ENCODE measurements around the gene PRR5L. TPM values are rescaled to one million over a fixed set of nuclear protein-coding genes. Genes with fewer than 3 reads are reported as not detected.

Gene PRR5L
- total RNA-seq, 1 experiment from 2014 or later: not detected

DNA sequence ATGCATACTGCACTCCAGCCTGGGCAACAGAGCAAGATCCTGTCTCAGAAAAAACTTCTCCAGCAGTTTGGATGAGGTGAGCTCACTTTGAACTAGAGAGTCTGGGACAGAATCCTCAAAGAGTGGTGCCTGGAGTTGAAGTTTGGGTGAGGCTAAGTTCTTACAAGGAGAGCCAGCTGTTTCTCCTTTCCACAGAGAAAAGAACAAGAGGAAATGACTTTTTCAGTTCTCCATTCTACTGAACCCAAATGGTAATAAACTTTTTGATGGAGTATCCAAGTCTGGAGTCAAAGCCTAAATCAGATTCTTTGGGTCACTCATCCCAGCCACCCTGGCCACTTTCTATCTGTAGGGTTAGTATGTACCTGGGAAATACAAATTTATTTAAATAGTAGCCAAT lies 111.3 kb downstream of the PRR5L start:
- Mint-ChIP-seq H3K4me1 (ENCODE audit: low read depth, unreplicated experiment) (peaks cover 8% of the 10 kb centered on the region), H3K36me3 (ENCODE audit: insufficient read depth, unreplicated experiment) (no peaks in the 10 kb centered on the region), H3K9me3 (ENCODE audit: unreplicated experiment) (no peaks in the 10 kb centered on the region), H3K4me3 (ENCODE audit: unreplicated experiment) (no peak overlapping the region), H3K27me3 (ENCODE audit: insufficient read depth, unreplicated experiment) (peaks cover 4% of the 10 kb centered on the region), H3K27ac (ENCODE audit: unreplicated experiment) (no peak overlapping the region)
- no peaks in the 10 kb centered on the region for H3K9me3 ChIP-seq
- ChIA-PET CTCF (no interaction called here), POLR2A (no interaction called here)
- no peak overlapping the region for H3K4me3 ChIP-seq (ENCODE audit: low read depth, low read length)
- TF ChIP-seq, protein P1, sequence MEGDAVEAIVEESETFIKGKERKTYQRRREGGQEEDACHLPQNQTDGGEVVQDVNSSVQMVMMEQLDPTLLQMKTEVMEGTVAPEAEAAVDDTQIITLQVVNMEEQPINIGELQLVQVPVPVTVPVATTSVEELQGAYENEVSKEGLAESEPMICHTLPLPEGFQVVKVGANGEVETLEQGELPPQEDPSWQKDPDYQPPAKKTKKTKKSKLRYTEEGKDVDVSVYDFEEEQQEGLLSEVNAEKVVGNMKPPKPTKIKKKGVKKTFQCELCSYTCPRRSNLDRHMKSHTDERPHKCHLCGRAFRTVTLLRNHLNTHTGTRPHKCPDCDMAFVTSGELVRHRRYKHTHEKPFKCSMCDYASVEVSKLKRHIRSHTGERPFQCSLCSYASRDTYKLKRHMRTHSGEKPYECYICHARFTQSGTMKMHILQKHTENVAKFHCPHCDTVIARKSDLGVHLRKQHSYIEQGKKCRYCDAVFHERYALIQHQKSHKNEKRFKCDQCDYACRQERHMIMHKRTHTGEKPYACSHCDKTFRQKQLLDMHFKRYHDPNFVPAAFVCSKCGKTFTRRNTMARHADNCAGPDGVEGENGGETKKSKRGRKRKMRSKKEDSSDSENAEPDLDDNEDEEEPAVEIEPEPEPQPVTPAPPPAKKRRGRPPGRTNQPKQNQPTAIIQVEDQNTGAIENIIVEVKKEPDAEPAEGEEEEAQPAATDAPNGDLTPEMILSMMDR (IDR thresholded peaks at IDR 0.05; ENCODE audit: insufficient read depth in 1 of 2, low read depth in 1 of 2, low read length in 1 of 2, severe bottlenecking in 1 of 2, unreplicated experiment in 1 of 2): no peak
- H3K27me3 ChIP-seq (replicated peaks; ENCODE audit: control insufficient read depth, insufficient read depth, low read length): no peaks in the 10 kb centered on the region
- intact Hi-C loops (cut with micrococcal nuclease; ENCODE audit: unreplicated experiment): no loop called here
- H3K36me3 ChIP-seq (ENCODE audit: control insufficient read depth, insufficient read depth, low read length): no peaks in the 10 kb centered on the region
- no peak for DNase-seq
- no TSS peak for BruUV-seq (replicated peaks)
- H3K4me1 ChIP-seq: peaks cover 8% of the 10 kb centered on the region

DNA sequence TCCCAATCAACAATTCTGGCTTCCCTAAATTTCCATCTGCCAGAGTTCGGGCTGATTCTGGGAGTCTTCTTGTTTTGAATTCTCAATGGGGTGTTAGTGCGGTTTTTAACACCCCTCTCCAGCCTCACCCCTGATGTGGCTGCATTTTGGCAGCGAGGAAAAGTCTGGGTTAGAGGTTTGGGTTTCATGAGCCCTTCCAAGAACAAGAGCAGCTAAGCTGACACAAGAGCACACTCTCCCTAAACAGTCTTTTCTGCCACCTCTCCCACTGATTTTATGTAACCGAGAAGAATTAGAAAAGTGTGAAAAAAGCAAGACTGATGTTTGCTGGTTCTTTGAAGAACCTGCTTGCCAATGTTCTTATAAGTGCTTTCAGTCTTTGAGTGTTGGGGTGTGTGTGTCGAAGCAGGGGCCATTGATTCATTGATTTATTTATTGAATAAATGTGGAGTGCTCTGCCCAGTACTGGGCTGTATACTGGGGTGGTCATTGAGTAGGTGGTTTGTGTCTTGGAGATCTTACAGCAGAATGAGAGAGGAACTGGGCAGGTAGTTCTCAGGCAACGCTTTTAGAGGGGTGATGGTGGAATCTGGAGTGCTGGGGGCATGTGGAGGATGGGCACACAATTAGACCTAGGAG lies 112.5 kb downstream of the PRR5L start:
- Histone ChIP-seq H3K27me3 (replicated peaks; ENCODE audit: control insufficient read depth, insufficient read depth, low read length) (no peaks in the 10 kb centered on the region), H3K36me3 (ENCODE audit: control insufficient read depth, insufficient read depth, low read length) (no peaks in the 10 kb centered on the region), H3K4me3 (ENCODE audit: low read depth, low read length) (no peak overlapping the region), H3K9me3 (no peaks in the 10 kb centered on the region), H3K4me1 (peaks cover 4% of the 10 kb centered on the region)
- DNase-seq: no peak
- TF ChIP-seq, protein P1 (IDR thresholded peaks at IDR 0.05; ENCODE audit: insufficient read depth in 1 of 2, low read depth in 1 of 2, low read length in 1 of 2, severe bottlenecking in 1 of 2, unreplicated experiment in 1 of 2): no peak
- CTCF ChIA-PET: no interaction called here
- BruUV-seq (replicated peaks): no TSS peak
- Mint-ChIP-seq H3K4me1 (ENCODE audit: low read depth, unreplicated experiment) (peaks cover 2% of the 10 kb centered on the region), H3K36me3 (ENCODE audit: insufficient read depth, unreplicated experiment) (no peaks in the 10 kb centered on the region), H3K27me3 (ENCODE audit: insufficient read depth, unreplicated experiment) (peaks cover 4% of the 10 kb centered on the region), H3K9me3 (ENCODE audit: unreplicated experiment) (no peaks in the 10 kb centered on the region), H3K4me3 (ENCODE audit: unreplicated experiment) (no peak overlapping the region), H3K27ac (ENCODE audit: unreplicated experiment) (no peak overlapping the region)
- intact Hi-C loops (cut with micrococcal nuclease; ENCODE audit: unreplicated experiment): no loop called here
- POLR2A ChIA-PET: no interaction called here

DNA sequence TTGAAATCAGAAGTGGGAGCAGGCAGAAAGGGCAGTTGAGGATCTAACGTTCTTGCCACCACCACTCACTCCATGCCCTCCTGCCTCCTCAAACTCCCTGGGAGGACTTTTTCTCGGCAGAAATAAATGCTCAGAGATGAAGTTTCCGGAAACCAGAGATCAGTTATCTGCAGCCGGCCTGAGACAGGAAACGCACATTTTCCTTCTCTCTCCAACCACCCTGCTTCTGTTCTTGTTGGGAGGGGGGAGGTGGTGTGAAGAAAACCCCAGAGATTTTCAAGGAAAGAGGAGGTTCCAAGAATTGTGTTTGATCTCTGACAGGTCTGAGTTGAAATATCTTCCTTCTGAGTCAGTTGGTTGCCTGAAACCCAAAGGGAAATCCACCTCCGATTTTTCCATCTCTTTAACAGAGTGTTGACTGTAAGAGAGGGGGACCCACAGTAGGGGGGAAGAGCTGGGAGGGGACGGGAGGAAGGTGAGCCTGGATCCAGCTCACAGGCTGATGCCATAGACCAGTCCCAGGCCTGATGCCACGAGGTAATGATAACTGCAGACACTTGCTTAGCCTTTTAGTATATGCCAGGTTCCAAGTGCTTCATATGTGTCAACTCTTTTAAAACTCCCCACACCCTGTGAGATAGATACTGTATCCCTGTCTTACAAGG lies 113.2 kb downstream of the PRR5L start:
- POLR2A ChIA-PET: no interaction called here
- Mint-ChIP-seq H3K27ac (ENCODE audit: unreplicated experiment) (no peak overlapping the region), H3K4me3 (ENCODE audit: unreplicated experiment) (no peak overlapping the region), H3K9me3 (ENCODE audit: unreplicated experiment) (no peaks in the 10 kb centered on the region), H3K4me1 (ENCODE audit: low read depth, unreplicated experiment) (no peaks in the 10 kb centered on the region), H3K36me3 (ENCODE audit: insufficient read depth, unreplicated experiment) (no peaks in the 10 kb centered on the region), H3K27me3 (ENCODE audit: insufficient read depth, unreplicated experiment) (peaks cover 4% of the 10 kb centered on the region)
- H3K4me1 ChIP-seq: no peaks in the 10 kb centered on the region
- CTCF ChIA-PET: no interaction called here
- H3K36me3 ChIP-seq (ENCODE audit: control insufficient read depth, insufficient read depth, low read length): no peaks in the 10 kb centered on the region
- no peak for DNase-seq
- H3K9me3 ChIP-seq: no peaks in the 10 kb centered on the region
- TF ChIP-seq, protein P1 (IDR thresholded peaks at IDR 0.05; ENCODE audit: insufficient read depth in 1 of 2, low read depth in 1 of 2, low read length in 1 of 2, severe bottlenecking in 1 of 2, unreplicated experiment in 1 of 2): no peak
- intact Hi-C loops (cut with micrococcal nuclease; ENCODE audit: unreplicated experiment): no loop called here
- H3K27me3 ChIP-seq (replicated peaks; ENCODE audit: control insufficient read depth, insufficient read depth, low read length): no peaks in the 10 kb centered on the region
- BruUV-seq (replicated peaks): no TSS peak
- H3K4me3 ChIP-seq (ENCODE audit: low read depth, low read length): no peak overlapping the region
